Type B pancreatic cell (in vitro differentiated cells): ENCODE measurements around the gene GFI1B. TPM values are rescaled to one million over a fixed set of nuclear protein-coding genes. Genes with fewer than 3 reads are reported as not detected.

Experiments
- DNase-seq: peaks from one replicate; pipeline ENCODE4 v3.0.0; 2021; ENCODE audit warnings: mixed read lengths; ENCODE audit not compliant: unreplicated experiment; ENCODE audit errors: extremely low spot score
- H3K27ac Mint-ChIP-seq: 2 replicates; pipeline ENCODE4 v1.8.0; 2021; ENCODE audit warnings: mild to moderate bottlenecking, mixed read lengths
- H3K27me3 Mint-ChIP-seq: 2 replicates; pipeline ENCODE4 v1.8.0; 2021; ENCODE audit warnings: mixed read lengths
- H3K36me3 Mint-ChIP-seq: 2 replicates; pipeline ENCODE4 v1.8.0; 2021; ENCODE audit warnings: mixed read lengths
- H3K4me1 Mint-ChIP-seq: one replicate; pipeline ENCODE4 v1.8.0; 2021; ENCODE audit warnings: mixed read lengths; ENCODE audit not compliant: unreplicated experiment
- H3K4me3 Mint-ChIP-seq: 2 replicates; pipeline ENCODE4 v1.8.0; 2021; ENCODE audit warnings: mild to moderate bottlenecking, mixed read lengths
- H3K9me3 Mint-ChIP-seq: 2 replicates; pipeline ENCODE4 v1.8.0; 2021; ENCODE audit warnings: mixed read lengths
- CTCF ChIP-seq: fragments of 200-600 bp; sonication (generic); conservative IDR thresholded peaks from 2 replicates; pipeline ENCODE4 v1.5.0; 2021; ENCODE audit warnings: antibody characterized with exemption, mild to moderate bottlenecking
- total RNA-seq: library from RNA; stranded (reverse); gene quantifications from 2 replicates; pipeline ENCODE4 v1.2.1, GENCODE V29; 2021; ENCODE audit warnings: low replicate concordance

The GFI1B gene
- total RNA-seq, 1 donor from 2014 or later: not detected

GRCh38 chr9:132970324-132971062, 8.0 kb upstream of the GFI1B start:
- no peaks in the 10 kb centered on the region for H3K36me3 Mint-ChIP-seq
- H3K27me3 Mint-ChIP-seq: peaks cover 46% of the 10 kb centered on the region
- no peak overlapping the region for H3K27ac Mint-ChIP-seq
- H3K4me1 Mint-ChIP-seq: peaks cover 4% of the 10 kb centered on the region
- no peak for DNase-seq
- no peaks in the 10 kb centered on the region for H3K9me3 Mint-ChIP-seq
- TF ChIP-seq CTCF: no peak
- H3K4me3 Mint-ChIP-seq: no peak overlapping the region

DNA sequence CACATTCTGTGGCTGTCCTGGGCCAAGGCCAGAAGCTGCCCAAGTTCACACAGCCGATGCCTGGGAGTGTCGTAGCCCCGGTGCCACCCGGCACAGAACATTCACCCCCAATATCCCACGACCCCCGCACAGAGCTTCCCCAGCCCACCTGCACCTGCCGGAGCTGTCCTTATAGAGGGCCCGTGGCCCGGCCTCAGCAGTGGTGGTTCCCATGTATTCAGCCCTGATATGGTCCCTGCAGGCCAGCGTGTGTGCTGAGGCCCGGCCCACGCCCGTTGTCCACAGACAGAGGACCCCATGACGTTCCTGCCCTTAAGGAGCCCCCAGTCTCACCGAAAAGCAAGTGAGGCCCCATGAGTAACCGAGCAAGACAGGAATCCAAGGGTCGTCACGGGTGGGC, 5.3 kb upstream of the GFI1B start:
- DNase-seq: no peak
- Mint-ChIP-seq H3K27ac (no peak overlapping the region), H3K36me3 (no peaks in the 10 kb centered on the region), H3K9me3 (no peaks in the 10 kb centered on the region), H3K4me1 (peaks cover 4% of the 10 kb centered on the region), H3K27me3 (peaks cover 58% of the 10 kb centered on the region), H3K4me3 (no peak overlapping the region)
- no peak for TF ChIP-seq CTCF

DNA sequence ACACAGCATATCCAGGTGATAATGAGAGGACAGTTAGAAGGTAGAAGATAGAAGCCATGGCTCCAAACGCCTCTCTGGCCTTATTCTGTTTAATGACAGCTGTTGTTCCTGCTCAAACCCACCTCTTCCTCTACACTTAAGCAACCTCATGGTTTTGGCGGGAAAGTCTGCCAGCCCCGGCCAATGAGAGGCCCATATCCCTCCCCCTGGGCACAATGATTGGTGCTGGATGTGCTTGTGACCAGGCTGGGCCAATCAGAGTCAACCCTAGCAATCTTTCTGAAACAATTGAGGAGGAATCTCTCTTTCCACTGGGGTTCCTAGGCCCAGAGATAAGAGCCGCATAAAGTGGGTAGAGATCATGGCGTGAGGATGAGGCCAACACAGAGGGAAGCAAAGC, 4.8 kb upstream of the GFI1B start:
- TF ChIP-seq CTCF: no peak
- Mint-ChIP-seq H3K9me3 (no peaks in the 10 kb centered on the region), H3K27me3 (peaks cover 63% of the 10 kb centered on the region), H3K36me3 (no peaks in the 10 kb centered on the region), H3K4me1 (peaks cover 4% of the 10 kb centered on the region), H3K27ac (no peak overlapping the region), H3K4me3 (no peak overlapping the region)
- DNase-seq: no peak

- H3K27ac Mint-ChIP-seq: no peak overlapping the region
Observed at GRCh38 chr9:132975961-132976360, 2.5 kb upstream of the GFI1B start.

GRCh38 chr9:132976571-132976970, 1.9 kb upstream of the GFI1B start:
- H3K27ac Mint-ChIP-seq: no peak overlapping the region
- H3K36me3 Mint-ChIP-seq: no peaks in the 10 kb centered on the region
- no peaks in the 10 kb centered on the region for H3K4me1 Mint-ChIP-seq
- H3K9me3 Mint-ChIP-seq: no peaks in the 10 kb centered on the region
- no peak for TF ChIP-seq CTCF
- no peak for DNase-seq
- no peak overlapping the region for H3K4me3 Mint-ChIP-seq
- H3K27me3 Mint-ChIP-seq: peaks cover 76% of the 10 kb centered on the region

More at GRCh38 chr9:132975961-132976360, 2.5 kb upstream of the GFI1B start:
- Mint-ChIP-seq H3K36me3 (no peaks in the 10 kb centered on the region), H3K9me3 (no peaks in the 10 kb centered on the region), H3K4me3 (no peak overlapping the region), H3K4me1 (no peaks in the 10 kb centered on the region), H3K27me3 (peaks cover 75% of the 10 kb centered on the region)
- DNase-seq: no peak
- no peak for TF ChIP-seq CTCF
